Endothelial cell of umbilical vein (primary cell): ENCODE data around the gene CCDC57. TPM values are rescaled to one million over a fixed set of nuclear protein-coding genes. Genes with fewer than 3 reads are reported as not detected.

ENCODE experiments used
- BruUV-seq: library from RNA; stranded (reverse); fragments of 400-500 nt; replicated peaks from 2 replicates; lab custom pipeline; 2021; lab: Mats Ljungman, UMichigan
- CTCF ChIA-PET: fragments of 300-600, 350-600 bp; sonication (Branson Sonifier 250); formaldehyde crosslinking; loops from one replicate; lab custom pipeline; 2021; ENCODE audit warnings: antibody characterized with exemption, inconsistent platforms; lab: Charles Lee
- POLR2A ChIA-PET: fragments of 300-600, 350-600 bp; sonication (Branson Sonifier 250); formaldehyde crosslinking; loops from one replicate; lab custom pipeline; 2021; ENCODE audit warnings: antibody characterized with exemption, inconsistent platforms; lab: Charles Lee
- DNase-seq: peaks from one replicate; pipeline ENCODE4 v3.0.0-alpha.2; 2011; ENCODE audit warnings: low read depth, low spot score
- FAIRE-seq: peaks from 2 replicates; lab custom pipeline; 2011; peaks lifted over from hg19 to GRCh38; lab: Jason Lieb, UNC
- H2AFZ ChIP-seq: 2 replicates; pipeline ENCODE4 v1.6.0; 2012; ENCODE audit warnings: low read depth, low read length, control low read depth, inconsistent platforms
- H3K27ac ChIP-seq: 2 replicates; pipeline ENCODE4 v1.5.1; 2011; ENCODE audit warnings: low read depth, mild to moderate bottlenecking, control low read depth, low read length, moderate library complexity; ENCODE audit not compliant: insufficient read depth
- H3K27me3 ChIP-seq, 2 experiments: 2 replicates each; pipeline versions ENCODE4 v1.6.0 to v1.6.1; 2011; ENCODE audit warnings: low read length in 2 of 2, mixed read lengths in 1 of 2; ENCODE audit not compliant: control insufficient read depth in 2 of 2, insufficient read depth in 2 of 2
- H3K36me3 ChIP-seq, 2 experiments: 2 replicates in 1 of 2; 3 replicates in 1 of 2; pipeline ENCODE4 v1.5.1; 2011; ENCODE audit warnings: low read length in 2 of 2, mild to moderate bottlenecking in 1 of 2, moderate library complexity in 1 of 2; ENCODE audit not compliant: control insufficient read depth in 2 of 2, insufficient read depth in 2 of 2; ENCODE audit errors: extremely low read depth in 1 of 2
- H3K4me1 ChIP-seq: 3 replicates; pipeline ENCODE4 v1.5.1; 2011; ENCODE audit warnings: mild to moderate bottlenecking, low read length; ENCODE audit not compliant: control insufficient read depth, insufficient read depth; ENCODE audit errors: extremely low read depth
- H3K4me2 ChIP-seq: 2 replicates; pipeline ENCODE4 v1.6.1; 2011; ENCODE audit warnings: low read length, control low read depth, mixed read lengths; ENCODE audit not compliant: insufficient read depth
- H3K4me3 ChIP-seq, 3 experiments: fragments of 200-600 bp in 1 of 3; sonication (generic), shearing (Covaris generic) in 1 of 3; replicated peaks in 1 of 3; 2 replicates each; pipeline ENCODE4 v1.5.1; 2011 to 2016; ENCODE audit warnings: control low read depth in 3 of 3, low read length in 3 of 3, mild to moderate bottlenecking in 2 of 3, inconsistent platforms in 1 of 3, low read depth in 1 of 3, moderate library complexity in 1 of 3; ENCODE audit not compliant: insufficient read depth in 1 of 3
- H3K79me2 ChIP-seq: 2 replicates; pipeline ENCODE4 v1.6.0; 2012; ENCODE audit warnings: low read length, inconsistent platforms; ENCODE audit not compliant: control insufficient read depth, insufficient read depth
- H3K9ac ChIP-seq: replicated peaks from 2 replicates; pipeline ENCODE3; 2011; ENCODE audit warnings: low read length, control low read depth; ENCODE audit not compliant: insufficient read depth; ENCODE audit errors: extremely low read depth
- H3K9me1 ChIP-seq: replicated peaks from 3 replicates; pipeline ENCODE4 v1.6.0; 2011; ENCODE audit warnings: mild to moderate bottlenecking, low read length; ENCODE audit not compliant: control insufficient read depth, insufficient read depth; ENCODE audit errors: extremely low read depth
- H3K9me3 ChIP-seq: replicated peaks from 2 replicates; pipeline ENCODE4 v1.5.1; 2012; ENCODE audit warnings: low read length, inconsistent platforms; ENCODE audit not compliant: control insufficient read depth, insufficient read depth
- H4K20me1 ChIP-seq: replicated peaks from 2 replicates; pipeline ENCODE3; 2011; ENCODE audit warnings: mild to moderate bottlenecking, low read length; ENCODE audit not compliant: control insufficient read depth, insufficient read depth; ENCODE audit errors: extremely low read depth
- EZH2 ChIP-seq: IDR thresholded peaks from 2 replicates; pipeline ENCODE4 v1.6.1; 2012; ENCODE audit warnings: borderline replicate concordance, low read depth, mild to moderate bottlenecking, moderate library complexity, low read length, inconsistent platforms; ENCODE audit not compliant: severe bottlenecking
- FOS ChIP-seq: IDR thresholded peaks from 2 replicates; pipeline ENCODE4 v1.6.1; 2011; ENCODE audit warnings: mild to moderate bottlenecking, low read length, moderate library complexity, borderline replicate concordance; ENCODE audit not compliant: insufficient read depth
- GATA2 ChIP-seq: IDR thresholded peaks from 2 replicates; pipeline ENCODE4 v1.7.0; 2011; ENCODE audit warnings: low read depth, mild to moderate bottlenecking, moderate library complexity, mixed read lengths, low read length; ENCODE audit not compliant: insufficient read length, insufficient read depth
- JUN ChIP-seq: IDR thresholded peaks from 2 replicates; pipeline ENCODE4 v1.6.1; 2011; ENCODE audit warnings: borderline replicate concordance, low read depth; ENCODE audit not compliant: insufficient read length, insufficient read depth
- MYC ChIP-seq: IDR thresholded peaks from one replicate; pipeline ENCODE4 v1.6.1; 2011; ENCODE audit warnings: mild to moderate bottlenecking, low read depth, low read length
- POLR2A ChIP-seq: IDR thresholded peaks from 2 replicates; pipeline ENCODE4 v1.6.1; 2012; ENCODE audit warnings: low read depth, mild to moderate bottlenecking, control low read depth, low read length
- POLR2AphosphoS5 ChIP-seq: IDR thresholded peaks from 2 replicates; pipeline ENCODE4 v1.6.1; 2012; ENCODE audit warnings: low read depth, mild to moderate bottlenecking, control low read depth, low read length, moderate library complexity; ENCODE audit not compliant: insufficient read depth
- dilution Hi-C: fragments of 300-500 bp; cut with MboI; formaldehyde crosslinking; loops from one replicate; pipeline ENCODE4 v1.15.0; 2019; ENCODE audit warnings: low sequenced_read_pairs; ENCODE audit not compliant: extremely low pct_ligation_motif_present
- intact Hi-C: fragments of 100-400 bp; cut with micrococcal nuclease; formaldehyde crosslinking; loops from one replicate; pipeline ENCODE4 v1.10.0; 2022
- polyA plus RNA-seq, 4 experiments: library from polyadenylated mRNA; depleted of rRNA in 3 of 4; stranded (reverse) in 3 of 4; unstranded in 1 of 4; fragments of >200 nt; gene quantifications; 2 replicates each; pipeline versions ENCODE4 v1.2.1 to v1.2.3, GENCODE V29; 2011 to 2012; ENCODE audit warnings: missing spikeins in 1 of 4
- total RNA-seq: library from RNA; stranded (reverse); gene quantifications from 2 replicates; pipeline ENCODE4 v1.2.3, GENCODE V29; 2021
- TF ChIP-seq, protein P1 (sequence below), 2 donors: IDR thresholded peaks; 1 replicate in 1 of 2; 2 replicates in 1 of 2; pipeline ENCODE4 v1.5.1; 2011; ENCODE audit warnings: low read length in 2 of 2, mild to moderate bottlenecking in 2 of 2, moderate library complexity in 2 of 2, control low read depth in 1 of 2, inconsistent platforms in 1 of 2, low read depth in 1 of 2; ENCODE audit not compliant: insufficient read depth in 1 of 2; ENCODE audit errors: extremely low read depth in 1 of 2
- TF ChIP-seq, protein P2 (sequence below): IDR thresholded peaks from 2 replicates; pipeline ENCODE4 v1.6.1; 2011; ENCODE audit not compliant: insufficient read depth, insufficient read length

Gene CCDC57
- total and polyA plus RNA-seq, 2 donors (not counting 3 experiments of a cell fraction or from before 2014, with no cell fraction given) = 18.6 to 31.6 TPM

DNA sequence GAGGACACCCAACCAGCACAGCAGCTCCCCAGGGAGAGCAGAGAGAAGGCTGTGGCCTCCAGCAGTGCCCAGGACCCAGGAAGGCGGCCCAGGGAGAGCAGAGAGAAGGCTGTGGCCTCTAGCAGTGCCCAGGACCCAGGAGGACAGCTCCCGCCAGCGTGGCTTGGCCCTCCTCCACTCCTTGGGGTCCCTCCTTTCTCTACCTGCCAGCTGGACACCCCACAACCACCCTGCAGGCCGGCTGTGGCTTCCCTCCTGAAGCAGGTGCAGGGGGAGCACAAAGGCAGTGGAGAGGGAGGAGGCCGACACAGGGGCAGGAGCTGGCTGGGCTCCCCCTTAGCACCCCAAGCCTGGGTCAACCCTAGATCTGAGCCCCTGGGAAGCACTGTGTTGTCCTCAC lies 60.5 kb downstream of the CCDC57 start:
- BruUV-seq = no TSS peak
- Histone ChIP-seq H3K9ac (no peak overlapping the region), H3K9me3 (no peaks in the 10 kb centered on the region), H3K9me1 (no peaks in the 10 kb centered on the region), H3K27me3 (no peaks in the 10 kb centered on the region), H3K4me1 (no peaks in the 10 kb centered on the region), H3K27ac (no peak overlapping the region), H3K4me3 (no peak overlapping the region), H2AFZ (no peak overlapping the region), H3K36me3 (no peaks in the 10 kb centered on the region), H3K4me2 (no peak overlapping the region), H4K20me1 (no peaks in the 10 kb centered on the region), H3K79me2 (no peaks in the 10 kb centered on the region)
- intact Hi-C loops = no loop called here
- dilution Hi-C loops = no loop called here
- FAIRE-seq = no peak
- TF ChIP-seq GATA2 (no peak), POLR2AphosphoS5 (no peak), POLR2A (no peak), EZH2 (no peak), MYC (no peak), JUN (no peak), FOS (no peak)
- TF ChIP-seq, protein P1, sequence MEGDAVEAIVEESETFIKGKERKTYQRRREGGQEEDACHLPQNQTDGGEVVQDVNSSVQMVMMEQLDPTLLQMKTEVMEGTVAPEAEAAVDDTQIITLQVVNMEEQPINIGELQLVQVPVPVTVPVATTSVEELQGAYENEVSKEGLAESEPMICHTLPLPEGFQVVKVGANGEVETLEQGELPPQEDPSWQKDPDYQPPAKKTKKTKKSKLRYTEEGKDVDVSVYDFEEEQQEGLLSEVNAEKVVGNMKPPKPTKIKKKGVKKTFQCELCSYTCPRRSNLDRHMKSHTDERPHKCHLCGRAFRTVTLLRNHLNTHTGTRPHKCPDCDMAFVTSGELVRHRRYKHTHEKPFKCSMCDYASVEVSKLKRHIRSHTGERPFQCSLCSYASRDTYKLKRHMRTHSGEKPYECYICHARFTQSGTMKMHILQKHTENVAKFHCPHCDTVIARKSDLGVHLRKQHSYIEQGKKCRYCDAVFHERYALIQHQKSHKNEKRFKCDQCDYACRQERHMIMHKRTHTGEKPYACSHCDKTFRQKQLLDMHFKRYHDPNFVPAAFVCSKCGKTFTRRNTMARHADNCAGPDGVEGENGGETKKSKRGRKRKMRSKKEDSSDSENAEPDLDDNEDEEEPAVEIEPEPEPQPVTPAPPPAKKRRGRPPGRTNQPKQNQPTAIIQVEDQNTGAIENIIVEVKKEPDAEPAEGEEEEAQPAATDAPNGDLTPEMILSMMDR (IDR thresholded peaks at IDR 0.05; ENCODE audit: extremely low read depth in 1 of 2, insufficient read depth in 1 of 2, low read depth in 1 of 2, low read length in 2 of 2) = no peak
- TF ChIP-seq, protein P2, sequence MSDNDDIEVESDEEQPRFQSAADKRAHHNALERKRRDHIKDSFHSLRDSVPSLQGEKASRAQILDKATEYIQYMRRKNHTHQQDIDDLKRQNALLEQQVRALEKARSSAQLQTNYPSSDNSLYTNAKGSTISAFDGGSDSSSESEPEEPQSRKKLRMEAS = no peak
- CTCF ChIA-PET = interaction anchor here (1.5 to 8.3 kb wide), 3 partner anchors 56 to 122 kb away, joined by 3 to 127 read pairs (median 5); partner anchors contain the start of genes DCXR and RAC3
- no peak for DNase-seq
- POLR2A ChIA-PET = no interaction called here
